ENCODE measurements around the gene PKNOX2. TPM values are rescaled to one million over a fixed set of nuclear protein-coding genes. Genes with fewer than 3 reads are reported as not detected.

PKNOX2 gene
- total RNA-seq, 6 experiments from 2014 or later, result 0.10 TPM; not detected in 5

- no peak overlapping the region for H3K27ac Mint-ChIP-seq
- no peak for TF ChIP-seq CTCF (IDR thresholded peaks at IDR 0.05)
- H3K4me3 Mint-ChIP-seq, result no peak overlapping the region
- H3K9me3 Mint-ChIP-seq, result no peaks in the 10 kb centered on the region
- H3K27me3 Mint-ChIP-seq (ENCODE audit: insufficient read depth), result peaks cover 8% of the 10 kb centered on the region
- H3K4me1 Mint-ChIP-seq (ENCODE audit: low read depth), result no peaks in the 10 kb centered on the region
- no peak for DNase-seq
- H3K36me3 Mint-ChIP-seq (ENCODE audit: low read depth), result no peaks in the 10 kb centered on the region
Observed at GRCh38 chr11:125481531-125481930, 317.0 kb downstream of the PKNOX2 start.

Other genes with a start within 250 kb of the PKNOX2 start
- not detected for gene HEPN1, start 245.5 kb upstream of the PKNOX2 start, total RNA-seq (2021; fragmentation: NEBNext Ultra II Directional; extraction: Animal tissue kit (Norgen Biotek cat#: 25700))
- under 1 TPM in 1 of 6 experiments, not detected in 5; 0.31 TPM for gene HEPACAM, start 228.7 kb upstream of the PKNOX2 start, total RNA-seq (2021; fragmentation: NEBNext Ultra II Directional; extraction: Animal tissue kit (Norgen Biotek cat#: 25700))
- 1 to 10 TPM; 1.3 to 3.2 (median 2.5) TPM for gene CCDC15, start 210.5 kb upstream of the PKNOX2 start, total RNA-seq (2021; fragmentation: NEBNext Ultra II Directional; extraction: Animal tissue kit (Norgen Biotek cat#: 25700))
- 1 to 10 TPM; 1.7 to 4.5 (median 3.7) TPM for gene SLC37A2, start 101.4 kb upstream of the PKNOX2 start, total RNA-seq (2021; fragmentation: NEBNext Ultra II Directional; extraction: Animal tissue kit (Norgen Biotek cat#: 25700))
- 10 to 100 TPM; 14.9 to 24.3 (median 20.7) TPM for gene TMEM218, start 53.1 kb upstream of the PKNOX2 start, total RNA-seq (2021; fragmentation: NEBNext Ultra II Directional; extraction: Animal tissue kit (Norgen Biotek cat#: 25700))

All from HFFc6 (cell line).